Suprapubic skin (tissue), 4 donors: ENCODE results near the gene GABRD.

Experiments
- POLR2A ChIP-seq, 2 donors: fragments of 450-650 bp; IDR thresholded peaks; one replicate each; pipeline ENCODE4 v1.6.1; 2017; ENCODE audit warnings: antibody characterized with exemption in 2 of 2, mild to moderate bottlenecking in 2 of 2, moderate library complexity in 2 of 2
- POLR2AphosphoS5 ChIP-seq, 3 donors: sonication (generic); formaldehyde crosslinking; IDR thresholded peaks; one replicate each; pipeline ENCODE4 v1.6.1; 2017; ENCODE audit warnings: antibody characterized with exemption in 3 of 3
- TF ChIP-seq, protein P1 (sequence below), 2 donors: fragments of 200-600 bp in 1 of 2; fragments of 450-650 bp in 1 of 2; sonication (generic) in 1 of 2; IDR thresholded peaks; one replicate each; pipeline ENCODE4 v1.5.1; 2016 to 2019; ENCODE audit warnings: antibody characterized with exemption in 2 of 2, mild to moderate bottlenecking in 1 of 2, moderate library complexity in 1 of 2

DNA sequence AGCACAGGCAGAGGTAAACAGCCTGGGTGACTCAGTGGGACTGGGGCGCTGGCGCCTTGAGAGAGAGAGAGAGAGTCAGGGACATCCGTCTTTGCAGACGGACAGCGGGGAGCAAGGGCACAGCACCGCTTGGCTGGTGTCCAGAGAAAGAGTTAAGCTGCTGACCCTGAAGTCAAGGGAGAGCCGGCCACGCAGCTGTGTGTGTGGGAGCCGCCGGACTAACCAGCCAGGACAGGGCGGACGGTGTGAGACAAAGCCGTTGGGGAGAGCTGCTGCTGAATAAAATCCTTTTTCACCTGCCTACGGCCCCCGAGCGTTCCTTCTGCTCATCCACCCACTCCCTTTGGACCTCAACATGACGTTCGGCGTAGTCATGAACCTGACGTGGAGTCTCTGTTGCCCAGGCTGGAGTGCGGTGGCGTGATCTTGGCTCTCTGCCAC lies 30.0 kb upstream of the GABRD start:
- no peak for TF ChIP-seq POLR2A (IDR thresholded peaks at IDR 0.05)
- TF ChIP-seq, protein P1, sequence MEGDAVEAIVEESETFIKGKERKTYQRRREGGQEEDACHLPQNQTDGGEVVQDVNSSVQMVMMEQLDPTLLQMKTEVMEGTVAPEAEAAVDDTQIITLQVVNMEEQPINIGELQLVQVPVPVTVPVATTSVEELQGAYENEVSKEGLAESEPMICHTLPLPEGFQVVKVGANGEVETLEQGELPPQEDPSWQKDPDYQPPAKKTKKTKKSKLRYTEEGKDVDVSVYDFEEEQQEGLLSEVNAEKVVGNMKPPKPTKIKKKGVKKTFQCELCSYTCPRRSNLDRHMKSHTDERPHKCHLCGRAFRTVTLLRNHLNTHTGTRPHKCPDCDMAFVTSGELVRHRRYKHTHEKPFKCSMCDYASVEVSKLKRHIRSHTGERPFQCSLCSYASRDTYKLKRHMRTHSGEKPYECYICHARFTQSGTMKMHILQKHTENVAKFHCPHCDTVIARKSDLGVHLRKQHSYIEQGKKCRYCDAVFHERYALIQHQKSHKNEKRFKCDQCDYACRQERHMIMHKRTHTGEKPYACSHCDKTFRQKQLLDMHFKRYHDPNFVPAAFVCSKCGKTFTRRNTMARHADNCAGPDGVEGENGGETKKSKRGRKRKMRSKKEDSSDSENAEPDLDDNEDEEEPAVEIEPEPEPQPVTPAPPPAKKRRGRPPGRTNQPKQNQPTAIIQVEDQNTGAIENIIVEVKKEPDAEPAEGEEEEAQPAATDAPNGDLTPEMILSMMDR (IDR thresholded peaks at IDR 0.05): no peak
- no peak for TF ChIP-seq POLR2AphosphoS5 (IDR thresholded peaks at IDR 0.05)
